ELR (cell line): ENCODE data around the gene EGFR.

Experiments used
- DNase-seq: peaks from one replicate; pipeline ENCODE4 v3.0.0-alpha.2; 2015; ENCODE audit warnings: low read depth

The EGFR gene

GRCh38 chr7:55081472-55082227 is 62.8 kb downstream of the EGFR start:
- DNase-seq = no peak

GRCh38 chr7:55082228-55082603 is 63.4 kb downstream of the EGFR start:
- no peak for DNase-seq

GRCh38 chr7:55083206-55083605 is 64.4 kb downstream of the EGFR start:
- DNase-seq = no peak

- no peak for DNase-seq
Observed at GRCh38 chr7:55084307-55084706, 65.5 kb downstream of the EGFR start.

GRCh38 chr7:55085511-55086412 is 66.9 kb downstream of the EGFR start:
- no peak for DNase-seq

- DNase-seq = peak; percentile 88
Observed at GRCh38 chr7:55086413-55087201, 67.8 kb downstream of the EGFR start.

GRCh38 chr7:55087521-55087961 is 68.7 kb downstream of the EGFR start:
- no peak for DNase-seq

GRCh38 chr7:55088107-55088506 is 69.3 kb downstream of the EGFR start:
- DNase-seq = no peak

GRCh38 chr7:55088620-55089019 is 69.8 kb downstream of the EGFR start:
- no peak for DNase-seq

GRCh38 chr7:55092186-55092974 is 73.6 kb downstream of the EGFR start:
- no peak for DNase-seq

- no peak for DNase-seq
Observed at GRCh38 chr7:55092975-55093373, 74.2 kb downstream of the EGFR start.

- no peak for DNase-seq
Observed at GRCh38 chr7:55093674-55094073, 74.9 kb downstream of the EGFR start.

GRCh38 chr7:55094092-55094690 is 75.4 kb downstream of the EGFR start:
- no peak for DNase-seq

- DNase-seq = no peak
Observed at GRCh38 chr7:55095672-55096071, 76.9 kb downstream of the EGFR start.

- DNase-seq = no peak
Observed at GRCh38 chr7:55096323-55096722, 77.5 kb downstream of the EGFR start.

GRCh38 chr7:55097100-55097499 is 78.3 kb downstream of the EGFR start:
- no peak for DNase-seq

GRCh38 chr7:55099066-55099820 is 80.4 kb downstream of the EGFR start:
- no peak for DNase-seq

- DNase-seq = no peak
Observed at GRCh38 chr7:55099821-55100543, 81.2 kb downstream of the EGFR start.

GRCh38 chr7:55100544-55101327 is 81.9 kb downstream of the EGFR start:
- DNase-seq = no peak
